ENCODE data around the gene ADD2.

Gene ADD2

GRCh38 chr2:70718736-70719135, 49.3 kb downstream of the ADD2 start:
- no peak for DNase-seq

- no peak for DNase-seq
These were observed 49.8 kb downstream of the ADD2 start for GRCh38 chr2:70718241-70718640.

GRCh38 chr2:70717431-70718038, 50.5 kb downstream of the ADD2 start:
- DNase-seq: no peak

GRCh38 chr2:70716951-70717350, 51.0 kb downstream of the ADD2 start:
- DNase-seq: no peak

GRCh38 chr2:70716131-70716743, 51.8 kb downstream of the ADD2 start:
- DNase-seq: no peak

- no peak for DNase-seq
These were observed 52.7 kb downstream of the ADD2 start for GRCh38 chr2:70715071-70715985.

- no peak for DNase-seq
These were observed 53.7 kb downstream of the ADD2 start for GRCh38 chr2:70714141-70714905.

GRCh38 chr2:70712916-70713315, 55.1 kb downstream of the ADD2 start:
- DNase-seq: no peak

GRCh38 chr2:70711191-70711590, 56.8 kb downstream of the ADD2 start:
- DNase-seq: no peak

- no peak for DNase-seq
These were observed 57.8 kb downstream of the ADD2 start for GRCh38 chr2:70710038-70710690.

GRCh38 chr2:70709275-70710037, 58.5 kb downstream of the ADD2 start:
- no peak for DNase-seq

GRCh38 chr2:70708376-70709199, 59.4 kb downstream of the ADD2 start:
- no peak for DNase-seq

GRCh38 chr2:70707706-70708105, 60.3 kb downstream of the ADD2 start:
- DNase-seq: no peak

- no peak for DNase-seq
These were observed 61.8 kb downstream of the ADD2 start for GRCh38 chr2:70706026-70706795.

GRCh38 chr2:70705160-70705850, 62.7 kb downstream of the ADD2 start:
- DNase-seq: no peak

GRCh38 chr2:70703900-70704549, 64.0 kb downstream of the ADD2 start:
- DNase-seq: no peak

GRCh38 chr2:70702711-70703395, 65.1 kb downstream of the ADD2 start:
- DNase-seq: no peak

- DNase-seq: no peak
These were observed 69.2 kb downstream of the ADD2 start for GRCh38 chr2:70698847-70699246.
